Hindlimb muscle (tissue), 1 donor: ENCODE data around the gene USP17L26. TPM values are rescaled to one million over a fixed set of nuclear protein-coding genes. Genes with fewer than 3 reads are reported as not detected.
"Not testable (repeated sequence)": the region's sequence is repeated elsewhere in the genome, so short reads cannot be mapped to it uniquely, and the experiment has no call there.

Experiments
- DNase-seq: peaks from one replicate; pipeline ENCODE4 v3.0.0-alpha.2; 2013
- polyA plus RNA-seq: library from polyadenylated mRNA; unstranded; fragments of 120-200 nt; gene quantifications from one replicate; pipeline ENCODE4 v1.2.1, GENCODE V29; 2013; ENCODE audit not compliant: insufficient read length

Gene USP17L26, protein sequence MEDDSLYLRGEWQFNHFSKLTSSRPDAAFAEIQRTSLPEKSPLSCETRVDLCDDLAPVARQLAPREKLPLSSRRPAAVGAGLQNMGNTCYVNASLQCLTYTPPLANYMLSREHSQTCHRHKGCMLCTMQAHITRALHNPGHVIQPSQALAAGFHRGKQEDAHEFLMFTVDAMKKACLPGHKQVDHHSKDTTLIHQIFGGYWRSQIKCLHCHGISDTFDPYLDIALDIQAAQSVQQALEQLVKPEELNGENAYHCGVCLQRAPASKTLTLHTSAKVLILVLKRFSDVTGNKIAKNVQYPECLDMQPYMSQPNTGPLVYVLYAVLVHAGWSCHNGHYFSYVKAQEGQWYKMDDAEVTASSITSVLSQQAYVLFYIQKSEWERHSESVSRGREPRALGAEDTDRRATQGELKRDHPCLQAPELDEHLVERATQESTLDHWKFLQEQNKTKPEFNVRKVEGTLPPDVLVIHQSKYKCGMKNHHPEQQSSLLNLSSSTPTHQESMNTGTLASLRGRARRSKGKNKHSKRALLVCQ
- polyA plus RNA-seq, result not detected

DNA sequence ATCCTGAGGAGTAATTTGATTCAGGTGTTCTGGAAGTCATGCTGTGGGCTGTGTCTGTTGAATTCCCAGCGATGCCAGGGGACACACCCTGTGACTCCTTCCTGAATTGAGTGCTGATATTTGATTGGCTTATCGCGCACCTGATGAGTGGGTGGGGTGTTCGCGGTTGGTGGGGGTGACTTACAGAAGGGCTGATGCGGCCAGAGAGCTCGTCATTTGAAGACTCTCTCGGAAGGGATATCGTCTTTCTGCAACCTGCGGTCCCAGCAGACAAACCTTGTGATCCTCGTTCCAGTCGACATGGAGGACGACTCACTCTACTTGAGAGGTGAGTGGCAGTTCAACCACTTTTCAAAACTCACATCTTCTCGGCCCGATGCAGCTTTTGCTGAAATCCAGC lies at the start of gene USP17L26:
TSS of gene USP17L26 (plus strand) at position 301 of the 400 bp plus-strand sequence. CDS start at position 301, 0 bp downstream.
- not testable (repeated sequence) for DNase-seq

DNA sequence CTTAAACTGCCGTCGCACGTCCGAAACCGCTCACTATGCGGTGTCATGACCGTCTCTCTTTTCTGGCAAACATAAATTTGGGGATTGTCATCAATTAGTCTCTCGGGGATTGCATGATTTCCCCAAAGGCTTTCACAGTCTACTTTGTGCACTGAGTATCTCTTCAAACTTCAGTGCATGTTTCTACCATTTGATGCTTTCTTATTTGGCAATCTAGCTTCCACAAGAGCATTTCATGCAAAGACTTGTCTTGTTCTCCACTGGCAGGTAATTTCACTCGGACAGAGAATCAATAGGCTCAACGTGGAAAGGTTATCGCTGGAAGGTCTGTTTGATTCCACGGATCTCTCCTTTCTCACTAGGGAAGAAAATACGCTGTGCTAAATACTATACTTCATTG lies 10.3 kb upstream of the USP17L26 start:
- not testable (repeated sequence) for DNase-seq

DNA sequence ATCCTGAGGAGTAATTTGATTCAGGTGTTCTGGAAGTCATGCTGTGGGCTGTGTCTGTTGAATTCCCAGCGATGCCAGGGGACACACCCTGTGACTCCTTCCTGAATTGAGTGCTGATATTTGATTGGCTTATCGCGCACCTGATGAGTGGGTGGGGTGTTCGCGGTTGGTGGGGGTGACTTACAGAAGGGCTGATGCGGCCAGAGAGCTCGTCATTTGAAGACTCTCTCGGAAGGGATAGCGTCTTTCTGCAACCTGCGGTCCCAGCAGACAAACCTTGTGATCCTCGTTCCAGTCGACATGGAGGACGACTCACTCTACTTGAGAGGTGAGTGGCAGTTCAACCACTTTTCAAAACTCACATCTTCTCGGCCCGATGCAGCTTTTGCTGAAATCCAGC lies 9.6 kb upstream of the USP17L26 start, which contains the start of gene USP17L24:
TSS of gene USP17L24 (plus strand) at position 301 of the 400 bp plus-strand sequence. CDS start at position 301, 0 bp downstream.
- DNase-seq, result not testable (repeated sequence)

DNA sequence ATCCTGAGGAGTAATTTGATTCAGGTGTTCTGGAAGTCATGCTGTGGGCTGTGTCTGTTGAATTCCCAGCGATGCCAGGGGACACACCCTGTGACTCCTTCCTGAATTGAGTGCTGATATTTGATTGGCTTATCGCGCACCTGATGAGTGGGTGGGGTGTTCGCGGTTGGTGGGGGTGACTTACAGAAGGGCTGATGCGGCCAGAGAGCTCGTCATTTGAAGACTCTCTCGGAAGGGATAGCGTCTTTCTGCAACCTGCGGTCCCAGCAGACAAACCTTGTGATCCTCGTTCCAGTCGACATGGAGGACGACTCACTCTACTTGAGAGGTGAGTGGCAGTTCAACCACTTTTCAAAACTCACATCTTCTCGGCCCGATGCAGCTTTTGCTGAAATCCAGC lies 4.8 kb upstream of the USP17L26 start, which contains the start of gene USP17L25:
TSS of gene USP17L25 (plus strand) at position 301 of the 400 bp plus-strand sequence. CDS start at position 301, 0 bp downstream.
- DNase-seq, result not testable (repeated sequence)

DNA sequence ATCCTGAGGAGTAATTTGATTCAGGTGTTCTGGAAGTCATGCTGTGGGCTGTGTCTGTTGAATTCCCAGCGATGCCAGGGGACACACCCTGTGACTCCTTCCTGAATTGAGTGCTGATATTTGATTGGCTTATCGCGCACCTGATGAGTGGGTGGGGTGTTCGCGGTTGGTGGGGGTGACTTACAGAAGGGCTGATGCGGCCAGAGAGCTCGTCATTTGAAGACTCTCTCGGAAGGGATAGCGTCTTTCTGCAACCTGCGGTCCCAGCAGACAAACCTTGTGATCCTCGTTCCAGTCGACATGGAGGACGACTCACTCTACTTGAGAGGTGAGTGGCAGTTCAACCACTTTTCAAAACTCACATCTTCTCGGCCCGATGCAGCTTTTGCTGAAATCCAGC lies 4.6 kb downstream of the USP17L26 start, which contains the start of gene USP17L5:
TSS of gene USP17L5 (plus strand) at position 301 of the 400 bp plus-strand sequence. CDS start at position 301, 0 bp downstream.
- DNase-seq, result not testable (repeated sequence)

DNA sequence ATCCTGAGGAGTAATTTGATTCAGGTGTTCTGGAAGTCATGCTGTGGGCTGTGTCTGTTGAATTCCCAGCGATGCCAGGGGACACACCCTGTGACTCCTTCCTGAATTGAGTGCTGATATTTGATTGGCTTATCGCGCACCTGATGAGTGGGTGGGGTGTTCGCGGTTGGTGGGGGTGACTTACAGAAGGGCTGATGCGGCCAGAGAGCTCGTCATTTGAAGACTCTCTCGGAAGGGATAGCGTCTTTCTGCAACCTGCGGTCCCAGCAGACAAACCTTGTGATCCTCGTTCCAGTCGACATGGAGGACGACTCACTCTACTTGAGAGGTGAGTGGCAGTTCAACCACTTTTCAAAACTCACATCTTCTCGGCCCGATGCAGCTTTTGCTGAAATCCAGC lies 9.4 kb downstream of the USP17L26 start, which contains the start of gene USP17L27:
TSS of gene USP17L27 (plus strand) at position 301 of the 400 bp plus-strand sequence. CDS start at position 301, 0 bp downstream.
- not testable (repeated sequence) for DNase-seq

DNA sequence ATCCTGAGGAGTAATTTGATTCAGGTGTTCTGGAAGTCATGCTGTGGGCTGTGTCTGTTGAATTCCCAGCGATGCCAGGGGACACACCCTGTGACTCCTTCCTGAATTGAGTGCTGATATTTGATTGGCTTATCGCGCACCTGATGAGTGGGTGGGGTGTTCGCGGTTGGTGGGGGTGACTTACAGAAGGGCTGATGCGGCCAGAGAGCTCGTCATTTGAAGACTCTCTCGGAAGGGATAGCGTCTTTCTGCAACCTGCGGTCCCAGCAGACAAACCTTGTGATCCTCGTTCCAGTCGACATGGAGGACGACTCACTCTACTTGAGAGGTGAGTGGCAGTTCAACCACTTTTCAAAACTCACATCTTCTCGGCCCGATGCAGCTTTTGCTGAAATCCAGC lies 14.1 kb downstream of the USP17L26 start, which contains the start of gene USP17L28:
TSS of gene USP17L28 (plus strand) at position 301 of the 400 bp plus-strand sequence. CDS start at position 301, 0 bp downstream.
- DNase-seq, result not testable (repeated sequence)

DNA sequence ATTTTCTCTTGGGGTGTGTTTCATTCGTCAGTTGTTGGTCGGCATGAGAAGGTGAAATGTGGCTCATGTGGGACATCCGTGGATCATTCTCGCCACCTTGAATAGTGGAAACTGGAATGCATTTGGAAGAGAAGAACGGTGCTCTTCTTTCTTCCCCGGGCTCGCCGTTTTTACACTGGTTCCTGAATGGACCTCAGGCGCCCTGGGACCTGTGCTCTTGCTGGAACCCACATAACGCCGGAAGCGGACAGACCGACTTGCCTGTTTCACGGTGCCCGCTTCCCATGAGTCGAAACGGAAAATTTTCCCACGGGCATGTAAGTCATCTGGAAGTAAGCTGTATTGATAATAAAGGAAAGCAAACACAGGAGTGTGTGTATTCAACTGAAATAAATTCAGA lies 16.4 kb downstream of the USP17L26 start:
- DNase-seq, result not testable (repeated sequence)

DNA sequence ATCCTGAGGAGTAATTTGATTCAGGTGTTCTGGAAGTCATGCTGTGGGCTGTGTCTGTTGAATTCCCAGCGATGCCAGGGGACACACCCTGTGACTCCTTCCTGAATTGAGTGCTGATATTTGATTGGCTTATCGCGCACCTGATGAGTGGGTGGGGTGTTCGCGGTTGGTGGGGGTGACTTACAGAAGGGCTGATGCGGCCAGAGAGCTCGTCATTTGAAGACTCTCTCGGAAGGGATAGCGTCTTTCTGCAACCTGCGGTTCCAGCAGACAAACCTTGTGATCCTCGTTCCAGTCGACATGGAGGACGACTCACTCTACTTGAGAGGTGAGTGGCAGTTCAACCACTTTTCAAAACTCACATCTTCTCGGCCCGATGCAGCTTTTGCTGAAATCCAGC lies 18.9 kb downstream of the USP17L26 start, which contains the start of gene USP17L29:
TSS of gene USP17L29 (plus strand) at position 301 of the 400 bp plus-strand sequence. CDS start at position 301, 0 bp downstream.
- not testable (repeated sequence) for DNase-seq

DNA sequence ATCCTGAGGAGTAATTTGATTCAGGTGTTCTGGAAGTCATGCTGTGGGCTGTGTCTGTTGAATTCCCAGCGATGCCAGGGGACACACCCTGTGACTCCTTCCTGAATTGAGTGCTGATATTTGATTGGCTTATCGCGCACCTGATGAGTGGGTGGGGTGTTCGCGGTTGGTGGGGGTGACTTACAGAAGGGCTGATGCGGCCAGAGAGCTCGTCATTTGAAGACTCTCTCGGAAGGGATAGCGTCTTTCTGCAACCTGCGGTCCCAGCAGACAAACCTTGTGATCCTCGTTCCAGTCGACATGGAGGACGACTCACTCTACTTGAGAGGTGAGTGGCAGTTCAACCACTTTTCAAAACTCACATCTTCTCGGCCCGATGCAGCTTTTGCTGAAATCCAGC lies 28.4 kb downstream of the USP17L26 start, which contains the start of gene USP17L30:
TSS of gene USP17L30 (plus strand) at position 301 of the 400 bp plus-strand sequence. CDS start at position 301, 0 bp downstream.
- DNase-seq, result not testable (repeated sequence)

DNA sequence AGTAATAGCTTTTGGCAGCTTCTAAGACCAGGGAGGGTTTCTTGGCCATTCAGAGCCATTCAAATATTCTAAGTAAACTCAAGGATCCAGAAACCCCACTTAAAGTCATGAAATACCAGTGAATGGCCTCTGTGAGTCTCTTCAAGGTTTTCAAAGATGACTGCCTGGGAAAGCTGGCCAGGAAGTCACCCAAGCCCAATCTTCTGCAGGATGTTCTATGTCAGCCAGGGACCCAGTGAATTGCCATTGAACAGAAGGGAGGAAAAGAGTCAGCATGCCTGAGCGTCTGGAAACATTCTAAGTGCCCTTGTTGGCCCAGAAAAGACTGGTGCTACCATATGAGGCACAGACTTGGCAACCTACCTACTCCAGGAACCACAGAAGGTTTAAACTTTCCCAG lies 45.4 kb downstream of the USP17L26 start:
- not testable (repeated sequence) for DNase-seq

DNA sequence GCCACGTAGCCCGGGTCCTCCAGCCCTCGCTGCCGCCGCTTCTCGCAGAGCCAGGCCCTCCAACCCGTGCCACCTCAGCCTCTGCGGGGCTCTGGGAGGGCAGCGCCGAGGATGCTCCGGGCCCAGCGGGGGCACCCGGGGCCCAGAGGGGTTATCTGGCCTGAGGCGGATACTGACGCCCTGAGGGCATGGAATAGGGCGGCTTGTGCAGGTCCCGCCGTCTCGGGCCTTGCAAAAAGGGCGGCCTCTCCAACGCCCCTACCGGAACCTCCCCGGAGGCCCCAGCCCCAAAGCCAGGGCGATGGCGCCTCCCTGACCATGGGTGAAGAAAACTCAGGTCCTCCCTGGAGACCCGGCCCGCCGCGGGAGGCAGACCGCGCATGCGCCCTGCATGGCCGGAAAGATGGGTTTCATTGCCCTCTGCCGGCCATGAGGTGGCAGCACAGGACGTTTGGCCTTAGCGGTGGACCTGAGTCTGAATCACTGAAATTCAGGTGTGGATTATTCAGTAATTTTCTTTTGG lies 46.6 kb downstream of the USP17L26 start:
- not testable (repeated sequence) for DNase-seq

DNA sequence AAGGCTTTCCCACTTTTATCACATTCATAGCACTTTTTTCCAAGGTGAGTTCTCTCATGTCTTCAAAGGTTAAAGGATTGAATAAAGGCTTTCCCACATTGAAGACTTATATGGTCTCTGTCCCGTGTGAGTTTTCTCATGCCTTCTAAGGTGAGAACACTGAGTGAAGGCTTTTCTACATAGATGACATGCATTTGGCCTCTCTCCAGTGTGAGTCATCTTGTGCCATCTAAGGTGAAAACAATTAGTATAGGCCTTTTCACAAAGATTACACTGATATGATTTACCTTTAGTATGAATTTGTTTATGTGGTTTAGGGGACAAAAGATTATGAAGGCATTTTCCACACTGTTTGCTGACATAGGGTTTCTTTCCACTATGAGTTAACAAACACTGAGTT lies 49.7 kb downstream of the USP17L26 start:
- no peak for DNase-seq

Other genes starting within 250 kb of the USP17L26 start
- gene FAM90A26, start 164.2 kb upstream of the USP17L26 start, polyA plus RNA-seq, result 0.08 TPM
- not detected for gene USP17L10, start 124.0 kb upstream of the USP17L26 start, polyA plus RNA-seq
- not detected for gene USP17L11, start 119.3 kb upstream of the USP17L26 start, polyA plus RNA-seq
- not detected for gene USP17L12, start 114.5 kb upstream of the USP17L26 start, polyA plus RNA-seq
- not detected for gene USP17L13, start 109.8 kb upstream of the USP17L26 start, polyA plus RNA-seq
- not detected for gene USP17L15, start 100.3 kb upstream of the USP17L26 start, polyA plus RNA-seq
- gene USP17L17, start 90.8 kb upstream of the USP17L26 start, polyA plus RNA-seq, result not detected
- not detected for gene USP17L18, start 86.0 kb upstream of the USP17L26 start, polyA plus RNA-seq
- not detected for gene USP17L19, start 81.3 kb upstream of the USP17L26 start, polyA plus RNA-seq
- not detected for gene USP17L20, start 76.5 kb upstream of the USP17L26 start, polyA plus RNA-seq
- not detected for gene USP17L21, start 71.8 kb upstream of the USP17L26 start, polyA plus RNA-seq
- gene USP17L22, start 67.0 kb upstream of the USP17L26 start, polyA plus RNA-seq, result not detected
- gene USP17L24, start 9.5 kb upstream of the USP17L26 start, polyA plus RNA-seq, result not detected
- not detected for gene USP17L25, start 4.7 kb upstream of the USP17L26 start, polyA plus RNA-seq
- gene USP17L5, start 4.7 kb downstream of the USP17L26 start, polyA plus RNA-seq, result not detected
- not detected for gene USP17L27, start 9.5 kb downstream of the USP17L26 start, polyA plus RNA-seq
- not detected for gene USP17L28, start 14.2 kb downstream of the USP17L26 start, polyA plus RNA-seq
- gene USP17L29, start 19.0 kb downstream of the USP17L26 start, polyA plus RNA-seq, result not detected
- not detected for gene USP17L30, start 28.5 kb downstream of the USP17L26 start, polyA plus RNA-seq
- gene DEFB131A, start 109.8 kb downstream of the USP17L26 start, polyA plus RNA-seq, result not detected